Mucosa of descending colon (tissue), 3 donors: ENCODE data around the gene MIA2. TPM values are rescaled to one million over a fixed set of nuclear protein-coding genes. Genes with fewer than 3 reads are reported as not detected.

Source experiments
- ATAC-seq: fragments of 200-7000 bp; cut with Tn5 transposase; one replicate; pipeline ENCODE4 v1.9.1; 2020; ENCODE audit warnings: mild to moderate bottlenecking, moderate library complexity
- DNase-seq, 3 donors: peaks; one replicate each; pipeline ENCODE4 v3.0.0-alpha.2; 2020
- H3K36me3 ChIP-seq: fragments of 200-600 bp; one replicate; pipeline ENCODE4 v1.8.0; 2021; ENCODE audit warnings: low read depth, mild to moderate bottlenecking
- H3K4me1 ChIP-seq: fragments of 200-600 bp; one replicate; pipeline ENCODE4 v1.8.0; 2021; ENCODE audit warnings: low read depth, mild to moderate bottlenecking
- H3K4me3 ChIP-seq: fragments of 200-600 bp; one replicate; pipeline ENCODE4 v1.8.0; 2021; ENCODE audit warnings: mild to moderate bottlenecking
- H3K9me3 ChIP-seq: fragments of 200-600 bp; one replicate; pipeline ENCODE4 v1.8.0; 2021; ENCODE audit warnings: mild to moderate bottlenecking
- intact Hi-C, 2 donors: fragments of 100-400 bp; cut with DNase I in 1 of 2; cut with micrococcal nuclease in 1 of 2; formaldehyde crosslinking; loops; one replicate each; pipeline versions ENCODE4 v1.11.0 to v1.11.1; 2022; cut with DNase I, micrococcal nuclease
- total RNA-seq, 3 donors: library from RNA; stranded (reverse); fragmentation: NEBNext Ultra II Directional in 2 of 3; extraction: Animal tissue kit (Norgen Biotek cat#: 25700) in 2 of 3; gene quantifications; one replicate each; pipeline versions ENCODE4 v1.2.1 to v1.2.4, GENCODE V29; 2021 to 2023
- TF ChIP-seq, protein P1 (sequence below): fragments of 200-600 bp; IDR thresholded peaks from one replicate; pipeline ENCODE4 v1.8.0; 2022; ENCODE audit warnings: antibody characterized with exemption, mild to moderate bottlenecking
- donor health status: DM: no; HTN: no; CAD: no; lungs with moderate emphysema.
- donor health status: DM: no; HTN: no; CAD: no.
- donor health status: DM: no; HTN: yes; CAD: no.

MIA2 gene
- total RNA-seq, 3 donors from 2014 or later: 46.1 to 81.9 (median 51.7) TPM

DNA sequence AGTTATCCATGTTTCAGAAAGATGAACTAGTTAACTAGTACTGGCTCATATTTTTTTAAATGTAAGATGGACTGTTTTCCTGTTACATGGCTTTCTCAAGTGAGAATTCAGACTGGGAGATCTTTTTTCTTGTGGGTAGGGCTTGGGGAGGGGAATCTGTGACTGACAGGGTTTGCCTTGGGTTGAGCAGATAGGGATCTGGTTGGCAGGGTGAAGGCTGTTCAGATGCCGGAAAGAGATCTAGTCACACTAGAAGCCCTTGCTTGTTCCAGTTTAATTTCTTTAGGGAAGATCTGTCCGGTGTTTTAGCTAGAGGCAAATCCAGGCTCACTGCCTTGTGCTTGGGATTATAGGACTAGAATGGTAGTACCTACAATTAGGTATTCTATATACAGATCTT, 135.3 kb downstream of the MIA2 start:
- H3K4me1 ChIP-seq: no peaks in the 10 kb centered on the region
- no peak for DNase-seq
- intact Hi-C loops: no loop called here
- H3K36me3 ChIP-seq: no peaks in the 10 kb centered on the region
- peaks cover 13% of the 10 kb centered on the region for H3K9me3 ChIP-seq
- no peak for ATAC-seq
- TF ChIP-seq, protein P1, sequence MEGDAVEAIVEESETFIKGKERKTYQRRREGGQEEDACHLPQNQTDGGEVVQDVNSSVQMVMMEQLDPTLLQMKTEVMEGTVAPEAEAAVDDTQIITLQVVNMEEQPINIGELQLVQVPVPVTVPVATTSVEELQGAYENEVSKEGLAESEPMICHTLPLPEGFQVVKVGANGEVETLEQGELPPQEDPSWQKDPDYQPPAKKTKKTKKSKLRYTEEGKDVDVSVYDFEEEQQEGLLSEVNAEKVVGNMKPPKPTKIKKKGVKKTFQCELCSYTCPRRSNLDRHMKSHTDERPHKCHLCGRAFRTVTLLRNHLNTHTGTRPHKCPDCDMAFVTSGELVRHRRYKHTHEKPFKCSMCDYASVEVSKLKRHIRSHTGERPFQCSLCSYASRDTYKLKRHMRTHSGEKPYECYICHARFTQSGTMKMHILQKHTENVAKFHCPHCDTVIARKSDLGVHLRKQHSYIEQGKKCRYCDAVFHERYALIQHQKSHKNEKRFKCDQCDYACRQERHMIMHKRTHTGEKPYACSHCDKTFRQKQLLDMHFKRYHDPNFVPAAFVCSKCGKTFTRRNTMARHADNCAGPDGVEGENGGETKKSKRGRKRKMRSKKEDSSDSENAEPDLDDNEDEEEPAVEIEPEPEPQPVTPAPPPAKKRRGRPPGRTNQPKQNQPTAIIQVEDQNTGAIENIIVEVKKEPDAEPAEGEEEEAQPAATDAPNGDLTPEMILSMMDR: no peak
- H3K4me3 ChIP-seq: no peak overlapping the region

DNA sequence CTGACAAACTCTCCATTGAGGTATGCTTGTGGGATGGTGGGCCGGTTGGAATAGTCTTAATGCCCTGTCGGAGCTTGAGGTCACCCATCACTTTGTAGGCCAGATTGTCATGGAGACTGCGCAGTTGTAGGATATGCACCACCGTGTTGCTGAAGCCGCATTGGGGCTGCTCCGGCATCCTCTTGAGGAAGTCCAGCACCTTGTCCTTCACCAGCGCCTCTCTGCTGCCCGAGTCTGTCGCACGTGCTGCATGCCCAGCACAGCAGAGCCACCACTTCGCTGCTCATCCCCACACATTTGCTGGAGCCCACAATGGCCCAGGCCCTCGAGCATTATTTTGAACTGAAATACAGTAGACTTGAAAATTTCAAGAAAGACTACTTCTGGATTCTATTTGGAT, 136.7 kb downstream of the MIA2 start:
- DNase-seq (no peak), ATAC-seq (no peak)
- Histone ChIP-seq H3K4me1 (no peaks in the 10 kb centered on the region), H3K36me3 (no peaks in the 10 kb centered on the region), H3K4me3 (no peak overlapping the region), H3K9me3 (no peaks in the 10 kb centered on the region)
- intact Hi-C loops: no loop called here
- TF ChIP-seq, protein P1: no peak

DNA sequence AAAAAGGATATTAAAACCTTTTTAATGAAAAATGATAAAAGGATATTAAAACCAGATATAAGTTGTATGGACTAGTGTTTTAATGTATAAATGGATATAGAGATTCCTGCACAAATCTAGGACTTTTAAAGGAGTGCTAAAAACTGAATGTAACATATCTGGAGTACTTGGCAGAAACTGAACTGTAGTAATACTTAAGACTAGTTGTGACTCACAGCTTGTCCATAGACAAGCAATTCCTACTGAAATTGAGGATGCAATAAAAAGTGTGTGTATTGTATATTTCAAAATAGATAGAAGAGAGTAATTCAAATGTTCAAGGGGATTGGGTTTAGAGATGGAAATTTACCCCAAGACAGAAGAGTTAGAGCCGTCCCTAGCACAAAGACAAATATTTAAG, 138.9 kb downstream of the MIA2 start:
- ATAC-seq (no peak), DNase-seq (no peak)
- Histone ChIP-seq H3K4me3 (no peak overlapping the region), H3K9me3 (no peaks in the 10 kb centered on the region), H3K36me3 (no peaks in the 10 kb centered on the region), H3K4me1 (no peaks in the 10 kb centered on the region)
- TF ChIP-seq, protein P1: no peak
- intact Hi-C loops: no loop called here

DNA sequence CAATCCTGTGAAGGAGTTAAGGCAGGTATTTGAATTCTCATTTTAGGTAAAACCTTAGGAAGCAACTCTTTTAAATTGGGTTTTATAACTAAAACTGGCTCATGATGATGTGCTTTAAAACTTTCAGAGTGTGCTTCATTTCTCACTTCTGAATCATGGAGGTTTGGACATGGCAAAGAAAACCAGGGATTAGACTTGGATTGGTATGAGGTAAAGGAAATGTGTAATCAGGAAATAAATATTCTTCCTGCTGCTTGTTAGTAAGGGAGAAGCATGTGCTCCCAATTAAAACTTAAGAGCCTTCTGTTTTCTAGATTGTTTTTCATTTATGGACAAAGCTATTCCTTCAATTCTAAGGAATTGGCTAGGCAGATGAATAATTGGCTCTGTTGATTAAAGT, 141.1 kb downstream of the MIA2 start:
- Histone ChIP-seq H3K4me3 (no peak overlapping the region), H3K4me1 (no peaks in the 10 kb centered on the region), H3K36me3 (no peaks in the 10 kb centered on the region), H3K9me3 (no peaks in the 10 kb centered on the region)
- TF ChIP-seq, protein P1: no peak
- intact Hi-C loops: no loop called here
- ATAC-seq (no peak), DNase-seq (no peak)

DNA sequence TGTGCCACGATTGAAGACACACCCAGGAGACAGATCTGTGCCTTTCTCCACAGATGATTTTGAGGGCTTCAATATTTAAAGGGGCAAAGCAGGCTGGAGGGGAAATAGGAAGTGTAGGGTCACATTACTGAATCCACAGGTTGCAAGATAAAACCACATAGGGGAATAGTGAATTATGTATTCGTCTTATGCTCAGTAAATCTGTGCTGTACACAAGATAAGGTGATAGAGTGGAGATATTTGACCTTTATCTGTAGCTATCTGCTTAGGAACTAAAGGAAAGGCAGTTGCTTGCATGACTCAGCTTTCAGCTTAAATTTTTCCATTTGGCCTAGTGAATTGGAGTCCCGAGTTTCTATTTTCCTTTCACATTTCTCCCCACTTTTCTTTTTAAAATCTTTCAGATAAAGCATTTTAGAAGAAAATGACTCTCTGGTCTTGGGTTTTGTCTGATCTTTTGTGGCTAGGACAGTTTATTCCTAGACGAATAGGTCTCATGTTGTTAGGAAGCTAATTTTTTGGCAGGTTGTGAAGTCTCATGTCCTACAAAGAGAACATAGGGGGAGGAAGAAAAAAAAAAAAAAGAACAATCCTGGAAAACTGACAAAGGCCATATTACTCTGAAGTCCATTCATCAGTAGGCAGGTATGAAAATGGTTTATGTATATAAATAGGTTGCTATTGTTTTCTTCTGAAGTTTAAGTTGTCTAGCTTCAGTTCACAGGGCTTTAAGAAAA, 143.1 kb downstream of the MIA2 start:
- no peak for DNase-seq
- ATAC-seq: no peak
- TF ChIP-seq, protein P1: no peak
- Histone ChIP-seq H3K4me1 (no peaks in the 10 kb centered on the region), H3K9me3 (no peaks in the 10 kb centered on the region), H3K36me3 (no peaks in the 10 kb centered on the region), H3K4me3 (no peak overlapping the region)
- intact Hi-C loops: no loop called here
